ENCODE measurements around the gene ACTN1.

ACTN1 gene

GRCh38 chr14:68884031-68885030 is 94.8 kb downstream of the ACTN1 start:
- Mint-ChIP-seq H3K9me3 (ENCODE audit: low read depth) (no peaks in the 10 kb centered on the region), H3K36me3 (peaks cover 11% of the 10 kb centered on the region), H3K4me1 (ENCODE audit: low read depth) (no peaks in the 10 kb centered on the region), H3K4me3 (no peak overlapping the region), H3K27me3 (no peaks in the 10 kb centered on the region), H3K27ac (peak overlapping the region; percentile 46)

DNA sequence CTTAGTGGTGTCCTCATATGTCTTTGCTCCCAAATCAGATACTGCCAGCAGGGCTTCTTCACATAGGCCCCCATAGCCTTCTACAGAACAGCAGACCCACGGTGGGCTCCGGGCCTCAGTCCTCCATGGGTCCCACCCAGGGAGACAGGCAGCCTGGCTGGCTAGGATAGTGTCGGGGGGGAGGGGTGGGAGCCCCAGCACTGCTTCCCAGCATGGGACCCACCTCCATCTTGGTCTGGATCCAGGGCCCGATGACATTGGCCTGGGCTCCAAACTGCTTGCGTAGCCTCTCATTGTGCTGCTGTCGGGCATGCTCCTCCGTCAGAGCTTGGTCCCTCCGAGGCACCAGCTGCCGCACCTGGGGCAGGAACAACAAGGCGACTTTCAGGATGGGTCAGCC is 96.9 kb downstream of the ACTN1 start:
- Mint-ChIP-seq H3K4me3 (no peak overlapping the region), H3K36me3 (peaks cover 14% of the 10 kb centered on the region), H3K9me3 (ENCODE audit: low read depth) (no peaks in the 10 kb centered on the region), H3K27ac (no peak overlapping the region), H3K4me1 (ENCODE audit: low read depth) (no peaks in the 10 kb centered on the region), H3K27me3 (no peaks in the 10 kb centered on the region)

GRCh38 chr14:68881396-68881795 is 97.7 kb downstream of the ACTN1 start:
- peaks cover 14% of the 10 kb centered on the region for H3K36me3 Mint-ChIP-seq
- peak overlapping the region; percentile 17 for H3K27ac Mint-ChIP-seq
- no peaks in the 10 kb centered on the region for H3K9me3 Mint-ChIP-seq (ENCODE audit: low read depth)
- H3K4me1 Mint-ChIP-seq (ENCODE audit: low read depth) = no peaks in the 10 kb centered on the region
- H3K4me3 Mint-ChIP-seq = no peak overlapping the region
- H3K27me3 Mint-ChIP-seq = no peaks in the 10 kb centered on the region

DNA sequence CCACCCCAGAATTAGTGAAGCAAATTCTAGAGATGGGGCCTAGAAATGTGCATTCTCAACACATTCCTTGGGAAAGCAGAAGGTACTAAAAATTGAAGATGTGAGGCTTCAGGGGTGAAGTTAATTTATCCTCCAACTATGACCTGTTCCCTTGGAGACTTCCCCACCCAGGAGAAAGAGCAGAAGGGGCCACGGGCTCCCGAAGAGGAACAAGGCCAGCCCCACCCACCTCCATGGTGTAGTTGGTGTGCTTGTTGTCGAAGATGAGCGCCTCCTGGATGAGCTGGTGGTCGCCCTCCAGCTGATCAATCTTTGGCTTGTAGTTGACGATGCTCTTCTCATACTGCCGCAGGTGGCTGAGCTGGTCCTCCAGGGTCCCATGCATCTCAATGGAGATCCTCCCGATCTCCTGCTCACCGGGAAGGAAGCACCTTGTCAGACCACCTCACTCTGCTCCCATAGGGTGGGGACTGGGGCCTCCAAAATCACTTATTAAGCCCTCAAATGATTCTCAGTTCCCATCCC is 98.5 kb downstream of the ACTN1 start:
- Mint-ChIP-seq H3K4me1 (ENCODE audit: low read depth) (no peaks in the 10 kb centered on the region), H3K9me3 (ENCODE audit: low read depth) (no peaks in the 10 kb centered on the region), H3K4me3 (no peak overlapping the region), H3K27ac (no peak overlapping the region), H3K27me3 (no peaks in the 10 kb centered on the region), H3K36me3 (peaks cover 14% of the 10 kb centered on the region)

DNA sequence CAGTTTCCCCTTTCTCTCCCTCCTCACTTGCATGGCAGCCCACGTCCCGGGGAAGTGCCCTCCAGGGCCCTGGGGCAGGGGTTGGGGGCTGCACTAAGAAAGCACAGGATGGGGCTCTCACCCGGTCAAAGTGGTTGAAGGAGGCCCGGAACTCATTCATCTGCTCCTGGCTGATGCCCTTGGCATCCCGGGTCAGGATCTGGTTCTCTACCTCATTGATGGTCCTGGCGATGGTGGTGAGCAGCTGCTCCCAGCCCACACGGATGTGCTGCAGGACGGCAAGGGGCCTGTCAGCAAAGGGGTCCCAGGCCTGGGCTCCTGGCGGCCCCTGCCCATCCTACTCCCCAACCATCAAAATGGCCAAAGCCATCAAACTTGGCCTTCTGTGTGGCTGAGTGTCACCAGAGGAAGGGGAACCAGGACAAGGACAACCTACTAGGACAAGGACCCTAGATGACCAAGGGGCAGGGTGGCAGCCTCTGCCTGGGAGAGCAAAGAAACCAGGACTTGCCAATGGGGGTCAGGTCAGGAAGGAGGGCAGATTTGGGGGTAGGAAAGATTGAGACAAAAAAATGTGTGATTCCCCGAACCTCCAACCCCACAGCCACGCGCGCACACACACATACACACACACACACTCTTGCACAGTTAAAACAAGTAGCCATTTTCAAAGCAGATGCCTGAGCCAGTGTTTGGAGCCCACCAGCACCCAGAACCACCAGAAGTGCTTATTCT is 99.1 kb downstream of the ACTN1 start:
- Mint-ChIP-seq H3K4me1 (ENCODE audit: low read depth) (no peaks in the 10 kb centered on the region), H3K27me3 (no peaks in the 10 kb centered on the region), H3K27ac (no peak overlapping the region), H3K36me3 (peaks cover 17% of the 10 kb centered on the region), H3K4me3 (no peak overlapping the region), H3K9me3 (ENCODE audit: low read depth) (no peaks in the 10 kb centered on the region)

- Mint-ChIP-seq H3K4me1 (ENCODE audit: low read depth) (no peaks in the 10 kb centered on the region), H3K27ac (no peak overlapping the region), H3K36me3 (peaks cover 17% of the 10 kb centered on the region), H3K9me3 (ENCODE audit: low read depth) (no peaks in the 10 kb centered on the region), H3K4me3 (no peak overlapping the region), H3K27me3 (no peaks in the 10 kb centered on the region)
Measured at GRCh38 chr14:68879321-68879781, 99.8 kb downstream of the ACTN1 start.

- Mint-ChIP-seq H3K27me3 (no peaks in the 10 kb centered on the region), H3K9me3 (ENCODE audit: low read depth) (no peaks in the 10 kb centered on the region), H3K27ac (no peak overlapping the region), H3K36me3 (peaks cover 18% of the 10 kb centered on the region), H3K4me3 (no peak overlapping the region), H3K4me1 (ENCODE audit: low read depth) (no peaks in the 10 kb centered on the region)
Measured at GRCh38 chr14:68878908-68879307, 100.2 kb downstream of the ACTN1 start.

GRCh38 chr14:68877993-68878575 is 101.0 kb downstream of the ACTN1 start:
- Mint-ChIP-seq H3K9me3 (ENCODE audit: low read depth) (no peaks in the 10 kb centered on the region), H3K36me3 (peaks cover 23% of the 10 kb centered on the region), H3K4me1 (ENCODE audit: low read depth) (no peaks in the 10 kb centered on the region), H3K4me3 (no peak overlapping the region), H3K27me3 (no peaks in the 10 kb centered on the region), H3K27ac (peak overlapping the region; percentile 68)

DNA sequence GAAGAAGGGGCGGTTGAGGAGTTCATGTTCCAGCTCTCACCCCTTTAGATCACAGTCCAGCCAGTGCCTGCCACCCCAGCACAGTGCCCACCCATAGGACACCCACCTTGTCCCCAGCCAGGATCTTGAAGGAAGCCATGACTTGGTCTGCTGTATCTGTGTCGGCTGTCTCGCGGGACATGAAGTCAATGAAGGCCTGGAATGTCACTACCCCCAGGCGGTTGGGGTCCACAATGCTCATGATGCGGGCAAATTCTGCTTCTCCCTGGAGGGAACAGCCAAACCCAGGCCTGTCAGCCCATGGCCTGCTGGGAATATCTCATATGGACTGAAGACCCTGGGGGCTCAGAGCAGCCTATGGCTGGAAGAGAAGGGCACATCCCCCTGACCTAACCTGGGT is 102.1 kb downstream of the ACTN1 start:
- H3K36me3 Mint-ChIP-seq = peaks cover 27% of the 10 kb centered on the region
- no peak overlapping the region for H3K27ac Mint-ChIP-seq
- no peaks in the 10 kb centered on the region for H3K9me3 Mint-ChIP-seq (ENCODE audit: low read depth)
- no peaks in the 10 kb centered on the region for H3K27me3 Mint-ChIP-seq
- no peak overlapping the region for H3K4me3 Mint-ChIP-seq
- H3K4me1 Mint-ChIP-seq (ENCODE audit: low read depth) = no peaks in the 10 kb centered on the region

- H3K4me3 Mint-ChIP-seq = no peak overlapping the region
- no peaks in the 10 kb centered on the region for H3K9me3 Mint-ChIP-seq (ENCODE audit: low read depth)
- H3K4me1 Mint-ChIP-seq (ENCODE audit: low read depth) = no peaks in the 10 kb centered on the region
- H3K36me3 Mint-ChIP-seq = peaks cover 27% of the 10 kb centered on the region
- H3K27me3 Mint-ChIP-seq = no peaks in the 10 kb centered on the region
- no peak overlapping the region for H3K27ac Mint-ChIP-seq
Measured at GRCh38 chr14:68874746-68875155, 104.4 kb downstream of the ACTN1 start.

DNA sequence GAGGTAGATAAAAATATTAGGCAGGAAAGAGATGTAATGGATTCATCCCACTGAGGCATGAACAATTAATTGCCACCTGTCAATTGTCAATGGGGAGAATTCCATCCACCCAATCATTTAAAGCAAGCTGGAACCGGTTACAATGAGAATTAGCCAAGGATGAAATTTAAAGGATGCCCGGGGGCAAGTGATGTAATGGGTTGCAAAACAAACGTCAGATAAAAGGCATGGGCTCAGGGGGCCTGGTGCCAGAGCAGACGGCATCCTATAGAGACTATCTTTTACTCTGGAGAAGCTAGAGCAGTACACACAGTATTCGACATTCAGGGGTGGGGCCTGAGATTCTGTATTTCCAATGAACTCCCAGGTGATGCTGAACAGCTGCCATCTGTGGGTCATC is 105.7 kb downstream of the ACTN1 start:
- H3K9me3 Mint-ChIP-seq (ENCODE audit: low read depth) = no peaks in the 10 kb centered on the region
- H3K4me3 Mint-ChIP-seq = no peak overlapping the region
- peaks cover 26% of the 10 kb centered on the region for H3K36me3 Mint-ChIP-seq
- H3K27ac Mint-ChIP-seq = no peak overlapping the region
- peaks cover 1% of the 10 kb centered on the region for H3K4me1 Mint-ChIP-seq (ENCODE audit: low read depth)
- H3K27me3 Mint-ChIP-seq = no peaks in the 10 kb centered on the region

DNA sequence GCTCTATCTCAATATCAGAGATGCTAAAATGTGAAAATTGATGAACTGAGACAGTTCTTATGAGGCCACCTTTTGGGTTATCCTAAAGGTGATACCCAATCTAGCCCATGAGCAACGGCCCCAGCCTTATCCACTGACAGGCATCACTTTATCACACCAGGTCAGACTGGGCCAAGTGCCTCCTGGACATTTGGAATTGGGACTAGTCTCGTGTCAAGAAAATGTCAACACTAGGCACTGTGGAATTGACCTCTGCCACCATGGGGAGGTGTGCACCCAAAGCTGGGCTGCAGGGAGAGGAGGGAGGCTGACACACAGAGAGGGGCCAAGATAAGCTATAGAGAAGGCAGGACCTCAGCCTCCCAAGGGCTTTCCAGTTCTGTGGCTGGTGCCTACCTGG is 107.7 kb downstream of the ACTN1 start:
- H3K27ac Mint-ChIP-seq = no peak overlapping the region
- H3K36me3 Mint-ChIP-seq = peaks cover 26% of the 10 kb centered on the region
- H3K4me3 Mint-ChIP-seq = no peak overlapping the region
- no peaks in the 10 kb centered on the region for H3K27me3 Mint-ChIP-seq
- no peaks in the 10 kb centered on the region for H3K9me3 Mint-ChIP-seq (ENCODE audit: low read depth)
- H3K4me1 Mint-ChIP-seq (ENCODE audit: low read depth) = peaks cover 1% of the 10 kb centered on the region

DNA sequence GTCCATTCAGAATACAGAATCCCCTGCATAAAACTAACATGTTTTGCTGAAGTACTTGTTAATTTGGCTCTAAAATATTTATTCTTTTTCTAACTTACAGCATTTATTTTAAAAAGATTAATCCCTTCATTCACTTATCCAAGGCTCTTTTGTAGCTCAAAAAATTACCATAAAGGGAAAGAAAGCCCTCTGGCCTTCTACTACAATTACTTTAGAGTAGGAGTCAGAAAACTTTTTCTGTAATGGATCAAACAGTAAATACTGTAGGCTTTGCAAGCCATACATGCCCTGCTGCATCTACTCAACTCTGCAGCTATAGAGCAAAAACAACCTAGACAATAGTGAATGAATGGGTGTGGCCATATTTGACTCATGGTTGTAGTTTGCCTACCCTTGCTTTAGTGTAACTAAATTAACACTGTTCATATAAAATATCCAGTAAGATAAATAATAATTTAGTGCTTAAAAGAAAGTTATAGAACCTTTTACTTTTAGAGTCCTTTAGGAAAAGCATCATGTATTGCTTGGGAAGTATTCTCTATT is 112.0 kb downstream of the ACTN1 start:
- H3K27me3 Mint-ChIP-seq = no peaks in the 10 kb centered on the region
- no peak overlapping the region for H3K4me3 Mint-ChIP-seq
- peaks cover 16% of the 10 kb centered on the region for H3K36me3 Mint-ChIP-seq
- no peak overlapping the region for H3K27ac Mint-ChIP-seq
- H3K9me3 Mint-ChIP-seq (ENCODE audit: low read depth) = no peaks in the 10 kb centered on the region
- peaks cover 1% of the 10 kb centered on the region for H3K4me1 Mint-ChIP-seq (ENCODE audit: low read depth)

- no peaks in the 10 kb centered on the region for H3K9me3 Mint-ChIP-seq (ENCODE audit: low read depth)
- peaks cover 1% of the 10 kb centered on the region for H3K4me1 Mint-ChIP-seq (ENCODE audit: low read depth)
- no peak overlapping the region for H3K27ac Mint-ChIP-seq
- peaks cover 13% of the 10 kb centered on the region for H3K36me3 Mint-ChIP-seq
- no peak overlapping the region for H3K4me3 Mint-ChIP-seq
- no peaks in the 10 kb centered on the region for H3K27me3 Mint-ChIP-seq
Measured at GRCh38 chr14:68865542-68865941, 113.6 kb downstream of the ACTN1 start.
